IMR-90 (cell line): ENCODE data around the gene MYO1C.

Source experiments
- CEBPB ChIP-seq: IDR thresholded peaks from 2 replicates; pipeline ENCODE4 v1.6.1; 2012; ENCODE audit warnings: low read depth, low read length, improper control_type of control experiment
- CTCF ChIP-seq: conservative IDR thresholded peaks from 2 replicates; pipeline ENCODE4 v1.5.1; 2012; ENCODE audit warnings: mild to moderate bottlenecking, low read depth, low read length, improper control_type of control experiment
- ELK1 ChIP-seq: fragments of 150-350 bp; IDR thresholded peaks from 2 replicates; pipeline ENCODE4 v1.6.1; 2016; ENCODE audit warnings: low read depth, mild to moderate bottlenecking, low read length, moderate library complexity, borderline replicate concordance
- MAFK ChIP-seq: IDR thresholded peaks from 2 replicates; pipeline ENCODE4 v1.6.1; 2012; ENCODE audit warnings: low read depth, low read length, improper control_type of control experiment
- MXI1 ChIP-seq: IDR thresholded peaks from 2 replicates; pipeline ENCODE4 v1.6.1; 2012; ENCODE audit warnings: low read depth, mild to moderate bottlenecking, low read length, moderate library complexity, borderline replicate concordance
- NFE2L2 ChIP-seq: fragments of 150-350 bp; IDR thresholded peaks from 2 replicates; pipeline ENCODE4 v1.6.1; 2016; ENCODE audit warnings: low read depth, mild to moderate bottlenecking, low read length
- POLR2A ChIP-seq: IDR thresholded peaks from 2 replicates; pipeline ENCODE4 v1.6.1; 2012; ENCODE audit warnings: mild to moderate bottlenecking, low read depth, low read length
- RAD21 ChIP-seq: IDR thresholded peaks from 2 replicates; pipeline ENCODE4 v1.6.1; 2012; ENCODE audit warnings: low read length, improper control_type of control experiment
- RCOR1 ChIP-seq: IDR thresholded peaks from 2 replicates; pipeline ENCODE4 v1.6.1; 2012; ENCODE audit warnings: mild to moderate bottlenecking, low read length, improper control_type of control experiment; ENCODE audit not compliant: insufficient replicate concordance
- RFX5 ChIP-seq: IDR thresholded peaks from 2 replicates; pipeline ENCODE4 v1.8.0; 2012; ENCODE audit warnings: low read depth, mild to moderate bottlenecking, low read length, moderate library complexity
- SMC3 ChIP-seq: fragments of 150-350 bp; IDR thresholded peaks from 2 replicates; pipeline ENCODE4 v1.6.1; 2016; ENCODE audit warnings: low read depth, mild to moderate bottlenecking, antibody characterized with exemption, low read length, moderate library complexity

- no peak for TF ChIP-seq RCOR1
- no peak for TF ChIP-seq NFE2L2
- TF ChIP-seq ELK1: no peak
- no peak for TF ChIP-seq CEBPB
- TF ChIP-seq RAD21: no peak
- no peak for TF ChIP-seq CTCF
- no peak for TF ChIP-seq MAFK
- no peak for TF ChIP-seq MXI1
- no peak for TF ChIP-seq RFX5
- TF ChIP-seq POLR2A: no peak
- no peak for TF ChIP-seq SMC3
Observed at GRCh38 chr17:1492249-1493206, at the start of gene MYO1C.
